GM18868 (cell line): Measurements from ENCODE around the gene TMC3.
"Not testable (repeated sequence)": the region's sequence is repeated elsewhere in the genome, so short reads cannot be mapped to it uniquely, and the experiment has no call there.

Experiments used
- ATAC-seq: cut with Tn5 transposase; IDR thresholded peaks from one replicate; pipeline ENCODE4 v1.9.1; 2021; ENCODE audit warnings: mild to moderate bottlenecking, moderate library complexity; ENCODE audit not compliant: unreplicated experiment

TMC3 gene

DNA sequence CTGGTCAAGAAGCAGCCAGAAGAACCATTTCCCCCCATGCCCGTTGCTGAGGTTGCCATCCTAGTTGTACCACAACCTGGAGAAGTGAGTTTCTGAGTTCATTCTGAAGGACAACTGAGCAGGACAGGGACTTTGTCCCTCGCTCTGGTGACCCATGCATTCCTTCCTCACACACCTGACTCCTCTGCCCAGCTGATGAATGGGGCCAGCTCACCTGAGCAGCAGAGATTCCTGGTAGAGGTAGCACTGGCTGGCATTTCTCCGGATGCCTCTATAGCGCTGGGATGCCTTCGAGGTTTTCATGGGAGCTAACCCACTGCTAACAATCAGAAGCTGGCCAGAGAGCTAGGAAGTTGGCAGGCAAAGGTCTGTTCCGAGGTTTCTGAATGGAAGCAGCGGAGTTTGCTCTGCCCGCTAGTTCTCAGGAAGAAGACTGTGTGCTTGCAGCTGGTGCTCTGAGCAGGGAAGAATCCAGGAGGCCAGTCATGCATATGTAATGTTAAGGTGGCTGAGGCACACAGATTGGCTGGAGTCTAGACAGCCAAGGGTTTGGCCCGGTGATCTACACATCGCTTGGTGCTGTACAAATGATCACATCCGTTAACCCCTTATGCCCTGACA, at the start of gene TMC3:
Gene TMC3 (minus strand): TSS at position 439 of the 621 bp plus-strand sequence. CDS start 136 bp downstream, at position 303.
- no peak for ATAC-seq

DNA sequence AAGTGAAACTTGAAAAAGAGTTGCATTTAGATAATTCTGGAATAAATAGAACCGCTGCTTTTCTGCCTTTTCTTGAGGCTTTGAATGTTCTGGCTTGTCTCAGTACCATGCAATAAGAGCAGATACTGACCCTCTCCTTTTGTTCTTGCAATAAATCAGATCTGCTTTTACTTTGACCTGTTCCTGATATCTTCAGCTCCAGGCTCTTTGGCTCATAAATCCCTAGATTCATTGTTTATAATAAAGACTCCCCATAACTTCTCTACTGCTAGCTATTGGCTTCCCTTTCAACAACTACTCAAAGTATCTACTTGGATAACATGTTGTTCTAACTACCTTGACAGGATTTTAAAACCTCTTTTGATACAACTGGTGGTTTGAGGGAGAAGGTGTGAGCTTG, 47.4 kb upstream of the TMC3 start:
- ATAC-seq = no peak

DNA sequence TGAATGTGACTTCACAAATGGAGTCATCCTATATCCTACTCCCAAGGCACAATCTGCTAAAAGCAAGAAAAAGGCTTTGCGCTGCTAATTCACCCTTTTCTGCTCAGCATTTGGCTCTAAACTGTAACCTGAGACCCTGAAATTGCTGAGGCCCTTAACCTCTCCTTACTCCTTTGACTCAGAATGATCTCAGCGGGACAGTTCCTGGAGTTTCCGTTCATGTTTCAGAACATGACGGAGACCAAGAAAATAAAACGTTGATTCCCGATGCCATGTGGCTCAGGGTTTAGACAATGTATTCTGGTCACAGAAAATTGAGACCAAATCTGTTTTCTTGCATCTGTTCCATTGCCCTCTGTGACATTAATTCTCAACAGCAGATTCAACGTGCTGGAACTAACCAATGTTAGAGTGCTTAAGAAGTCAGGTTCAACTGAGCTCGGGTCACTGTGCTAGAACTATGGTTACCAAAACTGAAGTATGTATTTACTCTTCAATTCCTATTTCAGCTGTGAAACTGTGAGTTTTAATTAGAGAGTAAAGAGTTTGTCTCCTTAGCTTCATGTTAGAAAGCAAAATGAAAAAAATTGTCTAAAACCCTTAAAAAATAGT, 45.4 kb upstream of the TMC3 start:
- ATAC-seq = no peak

GRCh38 chr15:81418891-81419290, 44.9 kb upstream of the TMC3 start:
- ATAC-seq = no peak

- ATAC-seq = no peak
These were observed 44.4 kb upstream of the TMC3 start for GRCh38 chr15:81418444-81418843.

DNA sequence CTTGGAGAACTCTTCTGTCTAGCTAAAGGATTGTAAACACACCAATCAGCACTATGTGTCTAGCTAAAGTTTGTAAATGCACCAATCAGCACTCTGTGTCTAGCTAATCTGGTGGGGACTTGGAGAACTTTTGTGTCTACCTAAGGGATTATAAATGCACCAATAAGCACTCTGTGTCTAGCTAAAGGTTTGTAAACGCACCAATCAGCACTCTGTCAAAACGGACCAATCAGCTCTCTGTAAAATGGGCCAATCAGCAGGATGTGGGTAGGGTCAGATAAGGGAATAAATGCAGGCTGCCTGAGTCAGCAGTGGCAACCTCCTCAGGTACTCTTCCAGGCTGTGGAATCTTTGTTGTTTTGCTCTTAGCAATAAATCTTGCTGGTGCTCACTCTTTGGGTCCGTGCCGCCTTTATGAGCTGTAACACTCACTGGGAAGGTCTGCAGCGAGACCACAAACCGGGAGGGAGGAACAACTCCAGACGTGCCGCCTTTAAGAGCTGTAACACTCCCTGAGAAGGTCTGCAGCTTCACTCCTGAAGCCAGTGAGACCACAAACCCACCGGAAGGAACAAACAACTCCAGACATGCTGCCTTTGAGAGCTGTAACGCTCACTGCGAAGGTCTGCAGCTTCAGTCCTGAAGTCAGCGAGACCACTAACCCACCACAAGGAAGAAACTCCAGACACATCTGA, 40.4 kb upstream of the TMC3 start:
- not testable (repeated sequence) for ATAC-seq

- ATAC-seq = no peak
These were observed 39.8 kb upstream of the TMC3 start for GRCh38 chr15:81413851-81414250.

GRCh38 chr15:81411969-81412633, 38.1 kb upstream of the TMC3 start:
- ATAC-seq = no peak

- ATAC-seq = no peak
These were observed 37.0 kb upstream of the TMC3 start for GRCh38 chr15:81411051-81411450.

DNA sequence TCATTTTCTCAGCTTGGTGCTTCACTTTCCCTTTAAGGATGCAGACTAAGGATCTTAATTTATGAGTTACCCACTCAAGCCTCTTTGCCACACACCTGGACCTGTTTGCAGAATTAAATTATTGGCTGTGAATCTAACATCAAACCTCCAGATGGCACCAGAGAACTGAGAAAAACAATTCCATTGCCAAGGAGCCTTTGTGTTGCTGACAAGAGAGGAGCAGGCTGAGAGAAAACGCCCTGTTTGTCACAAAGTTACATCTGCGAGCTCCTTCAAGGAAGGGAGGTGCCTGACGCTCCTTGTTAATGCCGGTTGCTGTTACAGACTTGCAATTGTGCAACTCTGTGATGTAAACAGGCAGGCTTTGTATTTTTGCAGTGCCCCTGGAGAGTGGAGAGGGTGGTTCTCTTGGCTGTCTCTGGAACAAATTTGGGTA, 36.3 kb upstream of the TMC3 start:
- ATAC-seq = no peak

- no peak for ATAC-seq
These were observed 33.7 kb upstream of the TMC3 start for GRCh38 chr15:81407718-81408117.

- no peak for ATAC-seq
These were observed 33.2 kb upstream of the TMC3 start for GRCh38 chr15:81407176-81407575.

GRCh38 chr15:81400640-81401236, 26.7 kb upstream of the TMC3 start:
- no peak for ATAC-seq

DNA sequence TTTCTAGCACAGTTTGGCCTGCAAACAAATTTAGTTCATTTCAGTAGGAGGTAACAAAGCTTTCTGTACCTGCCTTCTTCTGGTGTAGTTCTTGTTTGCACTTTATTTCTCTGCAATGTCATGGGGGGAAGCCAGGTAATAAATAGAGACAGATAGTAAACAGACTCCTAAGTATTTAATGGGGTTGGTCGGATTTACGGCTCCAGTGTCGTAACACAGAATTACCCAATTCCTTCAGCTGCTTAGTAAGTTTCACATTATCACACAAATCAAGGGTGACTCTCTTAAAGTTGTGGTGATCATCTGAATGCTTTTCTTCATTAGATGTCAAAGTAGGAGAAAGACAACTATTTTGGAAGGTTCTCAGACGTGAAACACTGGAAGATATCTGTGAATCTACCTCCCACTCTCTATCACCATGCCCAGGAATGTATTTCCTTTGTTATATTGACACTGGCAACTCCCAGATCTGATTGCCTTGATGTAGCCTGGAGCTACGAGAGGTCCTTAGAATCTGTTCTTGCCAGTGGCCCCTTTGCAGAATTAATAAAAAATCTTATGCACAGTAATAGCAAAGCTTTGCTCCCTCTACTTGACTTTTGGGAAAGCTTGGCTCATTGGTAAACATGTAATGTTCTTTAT, 25.0 kb upstream of the TMC3 start:
- ATAC-seq = no peak

- ATAC-seq = no peak
These were observed 24.4 kb upstream of the TMC3 start for GRCh38 chr15:81398456-81398855.

- ATAC-seq = no peak
These were observed 20.6 kb upstream of the TMC3 start for GRCh38 chr15:81394603-81395002.

GRCh38 chr15:81391657-81392056, 17.6 kb upstream of the TMC3 start:
- ATAC-seq = no peak

DNA sequence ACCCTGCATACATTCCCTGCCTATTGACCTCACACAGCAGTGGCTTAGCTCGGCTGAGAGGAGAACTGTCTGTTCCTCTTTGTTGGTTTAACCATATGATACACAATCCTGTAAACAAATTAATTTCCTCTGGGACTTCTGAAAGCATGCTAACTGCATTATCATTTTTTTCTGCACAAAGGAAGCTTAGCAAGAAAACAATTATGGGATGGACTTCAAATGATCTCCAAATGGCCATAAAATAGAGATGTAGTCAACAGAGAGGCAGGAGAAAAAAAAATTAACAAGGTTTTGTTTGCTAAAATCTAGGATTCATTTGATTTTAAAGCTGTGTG, 14.4 kb upstream of the TMC3 start:
- no peak for ATAC-seq

- ATAC-seq = no peak
These were observed 13.8 kb upstream of the TMC3 start for GRCh38 chr15:81387621-81388435.

DNA sequence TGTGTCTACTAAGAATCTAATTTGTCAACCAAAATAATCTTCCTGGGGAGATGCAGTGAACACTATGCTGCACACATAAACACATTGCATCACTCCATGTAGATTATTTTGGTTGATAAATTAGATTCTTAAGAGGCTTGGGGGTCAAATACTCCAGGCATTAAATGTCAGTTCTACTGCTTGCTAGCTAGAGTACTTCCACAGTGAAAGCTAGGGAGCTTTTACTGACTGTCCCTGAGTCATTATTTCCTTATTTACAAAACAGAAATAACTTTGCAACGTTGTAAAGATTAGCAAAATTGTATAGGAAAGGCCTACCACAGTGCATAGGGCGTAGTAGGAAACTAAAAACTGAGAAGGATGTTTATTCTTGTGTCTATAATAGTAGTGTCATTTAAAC, 12.9 kb upstream of the TMC3 start:
- ATAC-seq = no peak
